T-helper 1 cell treated with Interleukin-12 subunit alpha and Interleukin-12 subunit beta and Interleukin-4 antibody, amounts not matched to agents 30 μg/mL and 1 μg/mL, for 36 hours (primary cell): ENCODE data around the gene SLF2.

Source experiments
- H3K27ac Mint-ChIP-seq: one replicate; pipeline ENCODE4 v1.8.0; 2021; ENCODE audit warnings: mild to moderate bottlenecking, mixed read lengths
- H3K27me3 Mint-ChIP-seq: one replicate; pipeline ENCODE4 v1.8.0; 2021; ENCODE audit warnings: low read depth, mixed read lengths
- H3K36me3 Mint-ChIP-seq: one replicate; pipeline ENCODE4 v1.8.0; 2021; ENCODE audit warnings: low read depth, mixed read lengths
- H3K4me1 Mint-ChIP-seq: one replicate; pipeline ENCODE4 v1.8.0; 2021; ENCODE audit warnings: low read depth, mixed read lengths
- H3K4me3 Mint-ChIP-seq: one replicate; pipeline ENCODE4 v1.8.0; 2021; ENCODE audit warnings: mild to moderate bottlenecking, moderate library complexity, mixed read lengths
- H3K9me3 Mint-ChIP-seq: one replicate; pipeline ENCODE4 v1.8.0; 2021; ENCODE audit warnings: mixed read lengths

Gene SLF2

DNA sequence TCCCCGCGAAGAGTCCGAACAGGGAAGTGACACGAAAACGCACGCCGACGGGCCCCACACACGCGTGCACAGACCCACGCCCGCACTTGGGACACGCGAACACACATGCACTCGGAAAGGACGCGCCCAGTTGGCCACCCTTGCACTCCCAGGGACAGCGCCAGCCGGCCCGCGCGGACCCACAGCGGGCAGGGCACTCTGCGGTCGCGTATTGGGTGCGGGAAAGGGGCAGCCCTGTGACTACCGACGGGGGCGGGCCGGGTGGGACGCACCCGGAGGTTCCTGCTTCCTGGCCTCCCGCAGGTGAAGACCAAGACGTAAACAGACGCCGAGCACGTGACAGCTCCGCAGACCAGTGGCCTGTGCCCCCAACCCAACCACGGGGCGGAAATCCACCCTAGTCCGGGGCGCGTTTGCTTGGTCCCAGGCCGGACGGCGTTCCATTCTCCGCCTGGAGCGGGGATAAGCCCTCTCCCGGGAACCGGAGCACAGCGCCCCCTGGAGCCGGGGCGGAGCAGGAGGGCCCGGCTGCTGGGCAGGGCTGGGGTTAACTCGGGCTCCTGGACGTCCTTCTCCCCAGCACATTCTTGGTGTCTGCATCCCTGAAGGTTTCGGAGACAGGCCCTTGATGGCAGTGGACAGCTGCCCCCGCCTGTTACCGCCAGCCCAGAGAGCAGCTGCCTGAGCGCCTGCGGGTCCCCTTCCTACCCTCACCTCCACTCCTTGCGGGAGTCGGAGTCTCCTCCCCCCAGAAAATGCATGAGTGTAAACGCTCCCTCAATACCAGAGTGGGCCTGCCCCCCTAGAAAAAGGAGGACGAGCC is 84.8 kb downstream of the SLF2 start:
- Mint-ChIP-seq H3K27ac (peak overlapping the region; percentile 85), H3K4me1 (peaks cover 18% of the 10 kb centered on the region), H3K4me3 (peak overlapping the region; percentile 88), H3K36me3 (peaks cover 15% of the 10 kb centered on the region), H3K27me3 (no peaks in the 10 kb centered on the region), H3K9me3 (no peaks in the 10 kb centered on the region)

DNA sequence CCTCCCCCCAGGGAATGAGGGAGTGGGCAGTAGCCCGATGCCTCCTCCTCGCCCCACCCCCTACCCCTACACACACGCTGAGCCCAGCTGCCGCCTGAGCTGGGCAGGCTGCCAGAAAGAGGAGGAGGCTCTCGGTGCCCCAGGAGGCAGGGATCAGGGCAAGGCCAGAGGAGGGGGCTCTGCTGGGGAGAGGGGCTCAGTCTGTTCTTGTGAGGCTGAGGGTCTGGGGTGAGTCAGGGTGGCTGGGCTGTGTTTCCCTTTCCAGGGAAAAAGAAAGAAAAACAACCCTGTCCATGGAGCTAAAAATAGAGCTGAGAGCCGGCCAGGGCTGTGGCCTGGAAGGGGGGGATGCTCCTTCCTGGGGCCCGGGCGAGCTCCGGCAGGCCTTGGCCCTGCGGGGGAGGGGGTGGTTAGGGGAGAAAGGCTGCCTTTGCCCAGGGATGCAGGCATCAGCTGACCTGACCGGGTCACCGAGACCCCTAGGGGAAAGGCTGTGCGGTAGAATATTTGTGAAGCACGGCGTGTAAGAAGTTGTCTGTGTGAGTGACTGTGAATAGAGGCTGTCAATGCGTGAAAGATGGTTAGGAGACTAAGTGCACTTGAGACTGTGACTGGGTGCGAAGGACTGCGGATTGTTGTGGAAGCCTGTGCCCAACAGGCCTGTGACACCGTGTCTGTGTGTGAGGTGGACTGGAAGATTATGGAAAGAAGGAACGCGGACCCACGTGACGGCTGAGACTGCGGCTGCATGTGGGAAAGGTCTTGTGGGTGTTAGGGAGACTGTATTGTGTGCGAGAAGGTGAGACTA is 85.6 kb downstream of the SLF2 start:
- Mint-ChIP-seq H3K9me3 (no peaks in the 10 kb centered on the region), H3K36me3 (peaks cover 11% of the 10 kb centered on the region), H3K4me3 (peak overlapping the region; percentile 88), H3K27me3 (no peaks in the 10 kb centered on the region), H3K27ac (peak overlapping the region; percentile 87), H3K4me1 (peaks cover 18% of the 10 kb centered on the region)

DNA sequence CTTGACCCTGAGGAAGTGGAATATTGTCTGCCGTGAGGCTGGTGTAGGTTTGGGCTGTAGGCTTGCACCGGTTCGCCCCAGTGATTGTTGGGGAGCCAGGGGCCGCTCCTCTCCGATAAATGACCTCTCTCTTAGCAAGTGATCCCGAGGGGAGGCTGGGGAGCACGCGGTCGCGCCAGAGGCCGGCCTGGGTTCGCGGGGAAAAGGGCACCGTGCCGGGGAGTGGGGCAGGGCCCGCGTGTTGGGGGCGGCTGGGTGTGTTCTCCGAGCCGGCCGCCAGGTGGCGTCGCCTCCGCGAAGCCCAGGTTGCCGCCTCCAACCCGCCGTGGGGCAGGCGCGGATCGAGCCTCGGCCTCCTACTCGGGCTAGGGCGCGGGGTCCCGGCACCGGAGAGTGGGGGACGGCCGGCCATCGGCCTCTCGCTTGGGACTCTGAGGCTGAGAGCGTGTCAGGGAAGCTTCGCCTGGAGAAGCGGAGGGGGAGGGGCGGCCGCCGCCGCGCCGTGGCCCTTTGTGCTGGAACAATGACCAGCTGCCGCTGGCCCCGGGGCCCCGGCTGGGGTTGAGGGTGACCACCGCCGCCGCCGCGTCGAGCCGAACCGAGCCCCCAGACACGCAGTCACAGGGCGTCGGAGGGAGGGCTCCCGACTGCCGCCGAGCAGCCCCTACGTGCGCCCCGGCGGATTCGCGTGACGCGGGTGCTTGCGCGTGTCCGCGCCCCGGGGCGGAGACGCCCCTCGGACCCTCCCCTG is 86.4 kb downstream of the SLF2 start:
- Mint-ChIP-seq H3K9me3 (no peaks in the 10 kb centered on the region), H3K27me3 (no peaks in the 10 kb centered on the region), H3K27ac (peak overlapping the region; percentile 87), H3K4me3 (peak overlapping the region; percentile 88), H3K36me3 (peaks cover 8% of the 10 kb centered on the region), H3K4me1 (peaks cover 18% of the 10 kb centered on the region)

DNA sequence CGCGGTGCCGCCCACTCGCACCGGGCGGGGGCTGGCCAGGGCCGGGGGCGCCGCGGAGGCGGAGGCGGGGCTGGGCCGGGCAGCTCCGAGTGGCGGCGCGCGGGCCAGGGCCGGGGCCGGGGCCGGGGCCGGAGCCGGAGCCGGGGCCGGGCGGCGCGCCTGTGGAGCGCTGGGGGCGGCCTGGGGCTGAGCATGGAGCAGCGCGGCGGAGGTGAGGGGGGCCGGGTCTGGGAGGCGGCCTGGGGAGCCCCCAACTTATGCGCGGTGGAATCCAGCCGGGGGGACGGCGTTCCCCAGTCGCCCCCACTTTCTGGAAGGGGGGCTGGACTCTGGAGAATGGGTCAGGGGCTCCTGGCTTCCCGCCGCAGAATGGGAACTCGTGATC is 87.0 kb downstream of the SLF2 start, which contains the start of gene LZTS2:
Gene LZTS2 (plus strand): TSS at position 67 of the 385 bp plus-strand sequence. CDS start 2,731 bp downstream, outside the sequence.
- Mint-ChIP-seq H3K27ac (peak within 1 kb of the TSS; percentile 87), H3K36me3 (peaks cover 3% of the 10 kb centered on the region), H3K4me3 (peak within 1 kb of the TSS; percentile 88), H3K4me1 (peaks cover 18% of the 10 kb centered on the region), H3K27me3 (no peaks in the 10 kb centered on the region), H3K9me3 (no peaks in the 10 kb centered on the region)

DNA sequence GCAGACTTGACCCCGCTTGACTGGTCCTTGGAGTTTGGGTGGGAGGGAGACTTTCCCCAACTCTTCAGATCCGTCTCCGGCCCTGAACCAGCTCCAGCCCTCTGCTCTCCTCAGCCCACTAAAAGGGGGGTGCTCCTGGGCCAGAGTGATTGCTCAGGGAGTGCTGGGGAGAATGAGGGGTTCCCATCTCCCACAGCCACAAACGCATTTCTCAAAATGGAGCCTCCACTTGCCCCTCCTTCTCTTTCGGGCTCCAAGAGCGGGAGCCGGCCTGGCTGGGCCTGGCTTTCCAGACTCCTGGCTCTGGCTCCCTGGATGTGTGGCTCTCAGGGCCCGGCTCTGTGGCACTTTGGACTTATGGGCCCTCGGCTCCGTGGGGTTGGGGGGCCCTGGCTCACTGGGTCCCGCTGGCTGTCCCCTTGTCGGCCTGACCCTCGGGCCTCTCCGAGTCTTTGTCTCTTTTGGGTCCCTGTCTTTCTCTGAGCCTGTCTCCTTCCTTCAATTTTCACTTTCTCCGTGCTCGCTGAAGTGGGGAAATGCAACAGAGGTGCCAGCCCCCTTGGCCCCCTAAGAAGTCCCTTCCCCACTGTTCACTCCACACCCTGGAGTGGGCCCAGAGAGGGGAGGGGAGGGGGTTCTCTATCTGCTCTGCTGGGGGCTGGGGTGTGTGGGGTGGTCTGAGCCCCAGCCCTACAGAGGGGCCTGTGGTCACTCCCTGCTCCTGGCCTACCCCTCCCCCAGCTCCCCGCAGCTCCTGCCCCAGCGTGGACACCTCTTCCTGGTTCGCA is 87.6 kb downstream of the SLF2 start:
- peaks cover 18% of the 10 kb centered on the region for H3K4me1 Mint-ChIP-seq
- no peaks in the 10 kb centered on the region for H3K27me3 Mint-ChIP-seq
- H3K36me3 Mint-ChIP-seq = peaks cover 3% of the 10 kb centered on the region
- H3K9me3 Mint-ChIP-seq = no peaks in the 10 kb centered on the region
- H3K4me3 Mint-ChIP-seq = peak overlapping the region; percentile 65
- H3K27ac Mint-ChIP-seq = no peak overlapping the region

DNA sequence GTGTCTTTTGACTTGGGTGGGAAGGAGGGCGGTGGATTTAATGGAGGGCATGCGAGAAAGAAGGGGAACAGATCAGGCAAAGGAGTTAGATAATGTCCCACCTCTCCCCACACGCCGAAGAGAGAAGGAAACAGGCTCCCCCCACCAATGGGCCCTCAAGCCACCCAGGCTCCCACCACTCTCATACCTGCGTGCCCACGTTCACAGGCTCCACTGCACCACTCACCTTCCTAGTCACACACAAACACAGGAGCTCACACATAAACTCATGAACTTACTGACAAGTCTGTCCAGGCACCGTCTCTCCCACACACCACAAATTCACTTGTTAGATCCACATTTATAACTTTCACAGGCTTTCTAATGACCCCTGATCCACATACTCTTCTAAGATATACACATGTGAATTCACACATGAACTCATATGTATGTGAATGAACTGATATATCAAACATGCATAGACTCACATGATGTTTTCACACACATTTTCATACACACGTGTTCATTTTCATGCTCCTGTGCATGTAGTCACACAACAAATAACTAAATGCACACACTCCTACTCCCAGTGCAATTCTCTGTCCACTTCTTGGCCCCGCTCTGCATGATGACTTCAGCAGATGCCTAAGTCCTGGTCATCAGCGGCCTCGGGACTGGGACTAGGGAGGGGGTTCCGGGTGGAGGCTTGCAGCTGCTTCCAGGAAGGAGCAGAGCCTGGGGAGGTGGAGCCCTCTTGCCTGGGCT is 88.3 kb downstream of the SLF2 start:
- Mint-ChIP-seq H3K27ac (peak overlapping the region; percentile 15), H3K9me3 (no peaks in the 10 kb centered on the region), H3K27me3 (no peaks in the 10 kb centered on the region)

DNA sequence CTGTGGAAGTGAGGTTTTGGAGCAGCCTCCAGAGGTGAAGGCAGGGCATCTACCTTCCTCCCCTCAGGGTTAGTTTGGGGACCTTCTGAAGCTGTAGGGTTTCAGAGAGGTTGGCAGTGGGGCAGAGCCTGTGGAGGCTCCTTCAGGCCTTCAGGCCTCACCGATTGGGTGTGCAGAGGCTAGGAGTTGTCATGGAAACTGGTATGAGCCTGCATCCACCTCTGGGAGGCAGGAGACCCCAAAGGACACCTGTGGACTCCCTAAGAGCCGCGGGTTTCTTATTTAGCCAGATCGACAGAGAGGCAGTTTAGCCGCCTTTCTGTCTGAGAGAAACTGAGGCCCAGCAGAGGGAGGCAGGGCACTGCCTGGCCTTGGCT is 88.9 kb downstream of the SLF2 start:
- Mint-ChIP-seq H3K36me3 (peaks cover 3% of the 10 kb centered on the region), H3K27me3 (no peaks in the 10 kb centered on the region), H3K4me1 (peaks cover 11% of the 10 kb centered on the region), H3K4me3 (no peak overlapping the region), H3K27ac (no peak overlapping the region), H3K9me3 (no peaks in the 10 kb centered on the region)

More for the DNA sequence above, 88.3 kb downstream of the SLF2 start:
- Mint-ChIP-seq H3K4me3 (peak overlapping the region; percentile 66), H3K36me3 (peaks cover 3% of the 10 kb centered on the region), H3K4me1 (peaks cover 16% of the 10 kb centered on the region)

DNA sequence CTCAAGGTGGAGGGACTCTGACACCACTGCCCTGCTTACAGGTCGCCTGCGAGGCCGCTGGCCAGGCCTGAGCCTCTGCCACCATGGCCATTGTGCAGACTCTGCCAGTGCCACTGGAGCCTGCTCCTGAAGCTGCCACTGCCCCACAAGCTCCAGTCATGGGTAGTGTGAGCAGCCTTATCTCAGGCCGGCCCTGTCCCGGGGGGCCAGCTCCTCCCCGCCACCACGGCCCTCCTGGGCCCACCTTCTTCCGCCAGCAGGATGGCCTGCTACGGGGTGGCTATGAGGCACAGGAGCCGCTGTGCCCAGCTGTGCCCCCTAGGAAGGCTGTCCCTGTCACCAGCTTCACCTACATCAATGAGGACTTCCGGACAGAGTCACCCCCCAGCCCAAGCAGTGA is 89.7 kb downstream of the SLF2 start:
- H3K27ac Mint-ChIP-seq = no peak overlapping the region
- no peak overlapping the region for H3K4me3 Mint-ChIP-seq
- no peaks in the 10 kb centered on the region for H3K9me3 Mint-ChIP-seq
- no peaks in the 10 kb centered on the region for H3K27me3 Mint-ChIP-seq
- H3K36me3 Mint-ChIP-seq = peaks cover 3% of the 10 kb centered on the region
- peaks cover 11% of the 10 kb centered on the region for H3K4me1 Mint-ChIP-seq

DNA sequence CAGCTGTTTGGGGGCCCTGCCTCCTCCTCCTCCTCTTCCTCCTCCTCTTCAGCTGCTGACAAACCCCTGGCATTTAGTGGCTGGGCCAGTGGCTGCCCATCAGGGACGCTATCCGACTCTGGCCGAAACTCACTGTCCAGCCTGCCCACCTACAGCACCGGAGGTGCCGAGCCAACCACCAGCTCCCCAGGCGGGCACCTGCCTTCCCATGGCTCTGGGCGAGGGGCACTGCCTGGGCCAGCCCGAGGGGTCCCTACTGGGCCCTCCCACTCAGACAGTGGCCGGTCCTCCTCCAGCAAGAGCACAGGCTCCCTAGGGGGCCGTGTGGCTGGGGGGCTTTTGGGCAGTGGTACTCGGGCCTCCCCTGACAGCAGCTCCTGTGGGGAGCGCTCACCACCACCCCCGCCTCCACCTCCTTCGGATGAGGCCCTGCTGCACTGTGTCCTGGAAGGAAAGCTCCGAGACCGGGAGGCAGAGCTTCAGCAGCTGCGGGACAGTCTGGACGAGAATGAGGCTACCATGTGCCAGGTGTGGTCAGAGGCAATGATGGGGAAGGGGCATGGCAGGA is 91.0 kb downstream of the SLF2 start:
- H3K4me3 Mint-ChIP-seq = no peak overlapping the region
- H3K9me3 Mint-ChIP-seq = no peaks in the 10 kb centered on the region
- no peaks in the 10 kb centered on the region for H3K27me3 Mint-ChIP-seq
- H3K36me3 Mint-ChIP-seq = peaks cover 3% of the 10 kb centered on the region
- peaks cover 5% of the 10 kb centered on the region for H3K4me1 Mint-ChIP-seq
- H3K27ac Mint-ChIP-seq = no peak overlapping the region

DNA sequence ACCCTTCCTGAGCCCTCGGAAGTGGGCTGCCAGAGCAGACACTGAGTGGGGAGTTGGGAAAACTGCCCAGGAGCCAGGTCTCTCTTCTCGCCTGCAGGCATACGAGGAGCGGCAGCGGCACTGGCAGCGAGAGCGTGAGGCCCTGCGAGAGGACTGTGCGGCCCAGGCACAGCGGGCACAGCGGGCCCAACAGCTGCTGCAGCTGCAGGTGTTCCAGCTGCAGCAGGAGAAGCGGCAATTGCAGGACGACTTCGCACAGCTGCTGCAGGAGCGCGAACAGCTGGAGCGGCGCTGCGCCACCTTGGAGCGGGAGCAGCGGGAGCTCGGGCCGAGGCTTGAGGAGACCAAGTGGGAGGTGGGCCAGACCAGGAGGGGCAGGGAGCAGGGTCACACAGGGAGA is 92.6 kb downstream of the SLF2 start:
- Mint-ChIP-seq H3K27ac (no peak overlapping the region), H3K4me1 (peaks cover 3% of the 10 kb centered on the region), H3K4me3 (no peak overlapping the region), H3K9me3 (no peaks in the 10 kb centered on the region), H3K27me3 (no peaks in the 10 kb centered on the region), H3K36me3 (peaks cover 3% of the 10 kb centered on the region)

DNA sequence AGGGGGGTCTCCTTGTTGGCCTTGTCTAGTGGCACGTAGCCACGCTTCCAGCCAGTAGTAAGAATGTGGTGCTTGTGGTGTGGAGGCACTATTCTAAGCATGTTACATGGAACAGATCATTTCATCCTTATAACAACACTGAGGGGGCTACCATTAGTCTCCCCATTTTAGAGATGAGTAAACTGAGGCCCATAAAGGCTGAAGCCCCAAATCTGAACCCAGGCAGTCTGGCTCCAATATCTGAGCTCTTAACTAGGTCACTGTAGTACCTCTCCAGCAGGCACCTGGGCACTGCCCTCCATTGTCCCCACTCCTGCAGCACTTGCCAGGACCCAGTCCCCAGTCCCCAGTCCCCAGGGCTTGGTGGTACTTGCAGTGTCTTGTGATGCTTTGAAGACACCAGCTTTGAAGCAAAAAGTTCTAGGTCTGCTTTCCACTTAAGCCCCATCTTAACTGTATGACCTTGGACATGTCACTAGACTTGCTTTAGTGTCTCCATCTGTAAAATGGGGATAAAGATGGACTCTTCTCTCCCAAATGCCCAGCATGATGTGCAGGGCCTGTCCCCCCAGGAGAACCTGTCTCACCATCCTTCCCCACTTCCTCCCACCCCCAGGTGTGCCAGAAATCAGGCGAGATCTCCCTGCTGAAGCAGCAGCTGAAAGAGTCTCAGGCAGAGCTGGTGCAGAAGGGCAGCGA is 93.3 kb downstream of the SLF2 start:
- Mint-ChIP-seq H3K9me3 (no peaks in the 10 kb centered on the region), H3K27me3 (no peaks in the 10 kb centered on the region), H3K4me1 (peaks cover 2% of the 10 kb centered on the region), H3K27ac (no peak overlapping the region), H3K36me3 (peaks cover 2% of the 10 kb centered on the region), H3K4me3 (no peak overlapping the region)

DNA sequence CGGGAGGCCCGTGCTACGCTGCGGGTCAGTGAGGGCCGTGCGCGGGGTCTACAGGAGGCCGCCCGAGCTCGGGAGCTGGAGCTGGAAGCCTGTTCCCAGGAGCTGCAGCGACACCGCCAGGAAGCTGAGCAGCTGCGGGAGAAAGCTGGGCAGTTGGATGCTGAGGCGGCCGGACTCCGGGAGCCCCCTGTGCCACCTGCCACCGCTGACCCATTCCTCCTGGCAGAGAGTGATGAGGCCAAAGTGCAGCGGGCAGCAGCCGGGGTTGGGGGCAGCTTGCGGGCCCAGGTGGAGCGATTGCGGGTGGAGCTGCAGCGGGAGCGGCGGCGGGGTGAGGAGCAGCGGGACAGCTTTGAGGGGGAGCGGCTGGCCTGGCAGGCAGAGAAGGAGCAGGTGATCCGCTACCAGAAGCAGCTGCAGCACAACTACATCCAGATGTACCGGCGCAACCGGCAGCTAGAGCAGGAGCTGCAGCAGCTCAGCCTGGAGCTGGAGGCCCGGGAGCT is 93.9 kb downstream of the SLF2 start:
- no peaks in the 10 kb centered on the region for H3K27me3 Mint-ChIP-seq
- no peaks in the 10 kb centered on the region for H3K4me1 Mint-ChIP-seq
- H3K4me3 Mint-ChIP-seq = no peak overlapping the region
- H3K36me3 Mint-ChIP-seq = no peaks in the 10 kb centered on the region
- no peaks in the 10 kb centered on the region for H3K9me3 Mint-ChIP-seq
- no peak overlapping the region for H3K27ac Mint-ChIP-seq
